PC-9 (cell line): ENCODE measurements around the gene ZNF777. TPM values are rescaled to one million over a fixed set of nuclear protein-coding genes. Genes with fewer than 3 reads are reported as not detected.
"Not testable (repeated sequence)": the region's sequence is repeated elsewhere in the genome, so short reads cannot be mapped to it uniquely, and the experiment has no call there.

Source experiments
- BruUV-seq: library from RNA; stranded (reverse); fragments of 400-500 nt; replicated peaks from 2 replicates; lab custom pipeline; 2021; lab: Mats Ljungman, UMichigan
- CTCF ChIA-PET: fragments of 300-600 bp; sonication (Branson Sonifier 250); formaldehyde crosslinking; loops from one replicate; lab custom pipeline; 2022; ENCODE audit warnings: antibody characterized with exemption; lab: Charles Lee
- POLR2A ChIA-PET: fragments of 300-600 bp; sonication (Branson Sonifier 250); formaldehyde crosslinking; loops from one replicate; lab custom pipeline; 2022; ENCODE audit warnings: antibody characterized with exemption; ENCODE audit not compliant: unreplicated experiment; lab: Charles Lee
- DNase-seq, 2 experiments: peaks; one replicate each; pipeline versions ENCODE4 v3.0.0 to v3.0.0-alpha.2; 2015 to 2022; ENCODE audit warnings: mixed read lengths in 1 of 2
- H2AFZ ChIP-seq: fragments of 200-600 bp; sonication (generic); 2 replicates; pipeline ENCODE4 v1.8.1; 2017; ENCODE audit warnings: antibody characterized with exemption
- H3F3A ChIP-seq: fragments of 200-600 bp; sonication (generic); 2 replicates; pipeline ENCODE4 v1.8.1; 2017; ENCODE audit warnings: antibody characterized with exemption, mild to moderate bottlenecking, low read depth; ENCODE audit not compliant: insufficient read depth
- H3K27ac ChIP-seq: fragments of 200-600 bp; sonication (generic); 2 replicates; pipeline ENCODE4 v1.6.1; 2016; ENCODE audit warnings: mixed run types
- H3K27me3 ChIP-seq: fragments of 200-600 bp; sonication (generic); 2 replicates; pipeline ENCODE4 v1.6.1; 2016; ENCODE audit warnings: low read depth, mixed run types; ENCODE audit not compliant: insufficient read depth
- H3K36me3 ChIP-seq: fragments of 200-600 bp; sonication (generic); 2 replicates; pipeline ENCODE4 v1.6.1; 2016; ENCODE audit warnings: low read depth, mixed run types
- H3K4me1 ChIP-seq: fragments of 200-600 bp; sonication (generic); replicated peaks from 2 replicates; pipeline ENCODE4 v1.6.1; 2016; ENCODE audit warnings: mixed run types; ENCODE audit not compliant: insufficient read depth
- H3K4me2 ChIP-seq: fragments of 200-600 bp; sonication (generic); 2 replicates; pipeline ENCODE4 v1.6.1; 2017; ENCODE audit warnings: mixed run types
- H3K4me3 ChIP-seq: fragments of 200-600 bp; sonication (generic); 2 replicates; pipeline ENCODE4 v1.6.1; 2016; ENCODE audit warnings: mixed run types
- H3K79me2 ChIP-seq: fragments of 200-600 bp; sonication (generic); 2 replicates; pipeline ENCODE4 v1.6.1; 2017; ENCODE audit warnings: low read depth, mixed run types
- H3K9me2 ChIP-seq: fragments of 200-600 bp; sonication (generic); 2 replicates; pipeline ENCODE4 v1.8.1; 2017; ENCODE audit warnings: mild to moderate bottlenecking; ENCODE audit not compliant: insufficient read depth
- H3K9me3 ChIP-seq: fragments of 200-600 bp; sonication (generic); 2 replicates; pipeline ENCODE4 v1.8.1; 2016; ENCODE audit warnings: low read depth; ENCODE audit not compliant: insufficient read depth
- H4K20me1 ChIP-seq: fragments of 200-600 bp; sonication (generic); 2 replicates; pipeline ENCODE4 v1.8.1; 2017; ENCODE audit not compliant: insufficient read depth
- EZH2 ChIP-seq: fragments of 200-600 bp; sonication (generic); IDR thresholded peaks from 2 replicates; pipeline ENCODE4 v1.8.0; 2017; ENCODE audit warnings: antibody characterized with exemption, low read depth
- intact Hi-C: fragments of 100-400 bp; cut with micrococcal nuclease; formaldehyde crosslinking; loops from one replicate; pipeline ENCODE4 v1.10.0; 2022; ENCODE audit not compliant: unreplicated experiment
- total RNA-seq: library from RNA; stranded (reverse); gene quantifications from 2 replicates; pipeline ENCODE4 v1.2.3, GENCODE V29; 2021
- TF ChIP-seq, protein P1 (sequence below): fragments of 200-600 bp; sonication (generic); conservative IDR thresholded peaks from 2 replicates; pipeline ENCODE4 v1.6.1; 2017; ENCODE audit warnings: mixed run types, antibody characterized with exemption, mild to moderate bottlenecking, moderate library complexity

Gene ZNF777
- total RNA-seq, 1 experiment from 2014 or later: 13.3 TPM

DNA sequence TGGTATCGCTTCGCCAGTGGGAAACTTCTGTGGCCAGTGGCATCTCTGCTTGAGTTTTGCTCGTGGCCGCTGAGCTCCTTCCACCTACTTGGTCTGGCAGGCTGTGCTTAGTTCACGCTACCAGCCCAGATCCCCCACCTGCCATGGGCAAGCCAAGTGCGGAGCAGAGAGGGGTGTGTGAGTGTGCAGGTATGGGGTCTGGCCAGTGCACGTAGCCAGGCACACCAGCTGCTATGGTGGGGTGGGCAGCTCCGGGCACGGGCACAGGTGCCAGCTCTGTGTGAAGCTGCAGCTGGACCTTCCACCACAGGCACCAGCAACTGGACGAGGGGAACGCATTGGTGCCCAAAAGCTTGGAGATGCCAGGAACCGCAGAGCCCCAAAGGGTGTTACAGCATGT, 56.5 kb downstream of the ZNF777 start:
- H3K27ac ChIP-seq: no peak overlapping the region
- H3K4me3 ChIP-seq: no peak overlapping the region
- CTCF ChIA-PET: interaction anchor here (0.5 kb wide), 1 partner anchor 1711 kb away, joined by 3 read pairs; no protein-coding TSS in a partner anchor
- H3K9me3 ChIP-seq: no peaks in the 10 kb centered on the region
- no peak overlapping the region for H3K4me2 ChIP-seq
- POLR2A ChIA-PET: no interaction called here
- no peak overlapping the region for H2AFZ ChIP-seq
- BruUV-seq: no TSS peak
- TF ChIP-seq, protein P1, sequence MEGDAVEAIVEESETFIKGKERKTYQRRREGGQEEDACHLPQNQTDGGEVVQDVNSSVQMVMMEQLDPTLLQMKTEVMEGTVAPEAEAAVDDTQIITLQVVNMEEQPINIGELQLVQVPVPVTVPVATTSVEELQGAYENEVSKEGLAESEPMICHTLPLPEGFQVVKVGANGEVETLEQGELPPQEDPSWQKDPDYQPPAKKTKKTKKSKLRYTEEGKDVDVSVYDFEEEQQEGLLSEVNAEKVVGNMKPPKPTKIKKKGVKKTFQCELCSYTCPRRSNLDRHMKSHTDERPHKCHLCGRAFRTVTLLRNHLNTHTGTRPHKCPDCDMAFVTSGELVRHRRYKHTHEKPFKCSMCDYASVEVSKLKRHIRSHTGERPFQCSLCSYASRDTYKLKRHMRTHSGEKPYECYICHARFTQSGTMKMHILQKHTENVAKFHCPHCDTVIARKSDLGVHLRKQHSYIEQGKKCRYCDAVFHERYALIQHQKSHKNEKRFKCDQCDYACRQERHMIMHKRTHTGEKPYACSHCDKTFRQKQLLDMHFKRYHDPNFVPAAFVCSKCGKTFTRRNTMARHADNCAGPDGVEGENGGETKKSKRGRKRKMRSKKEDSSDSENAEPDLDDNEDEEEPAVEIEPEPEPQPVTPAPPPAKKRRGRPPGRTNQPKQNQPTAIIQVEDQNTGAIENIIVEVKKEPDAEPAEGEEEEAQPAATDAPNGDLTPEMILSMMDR: no peak
- H4K20me1 ChIP-seq: no peaks in the 10 kb centered on the region
- no peaks in the 10 kb centered on the region for H3K27me3 ChIP-seq
- H3K36me3 ChIP-seq: no peaks in the 10 kb centered on the region
- H3F3A ChIP-seq: 0 out of 2 replicates have a peak, but pooled peaks cover 3% of the 10 kb centered on the region
- intact Hi-C loops: no loop called here
- 0 out of 2 replicates have a peak, but pooled peaks cover 5% of the 10 kb centered on the region for H3K4me1 ChIP-seq
- no peaks in the 10 kb centered on the region for H3K9me2 ChIP-seq
- no peak for DNase-seq
- H3K79me2 ChIP-seq: no peaks in the 10 kb centered on the region

DNA sequence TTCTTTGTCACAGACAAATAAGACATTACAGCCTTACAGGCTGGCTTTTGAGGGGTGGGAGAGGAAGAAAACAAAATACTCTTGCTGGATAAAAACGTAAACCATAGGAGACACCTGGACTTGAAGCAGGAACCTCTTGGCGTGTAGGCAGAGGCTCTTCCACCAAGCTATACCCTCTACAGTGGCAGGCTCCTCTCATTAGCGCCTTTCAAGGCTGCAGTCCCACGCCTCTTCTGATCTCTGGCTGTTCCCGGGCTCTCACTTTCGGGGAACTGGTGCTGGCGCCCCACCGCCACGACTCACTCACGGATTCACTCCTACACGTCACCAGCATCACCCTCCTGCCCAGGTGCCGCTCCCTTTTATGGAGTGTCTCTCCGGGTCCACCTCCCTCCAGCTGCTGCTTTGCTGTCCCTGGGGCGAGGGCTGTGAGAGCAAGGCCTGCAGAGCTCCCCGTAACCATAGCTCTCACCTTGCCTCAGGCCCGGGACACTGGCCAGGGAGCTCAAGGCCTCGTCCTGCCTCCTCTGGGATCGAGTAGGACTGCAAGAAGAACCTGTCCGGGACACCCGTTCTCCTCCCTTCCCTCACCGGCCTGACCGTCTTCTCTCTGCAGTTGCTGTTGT, 62.6 kb downstream of the ZNF777 start:
- H3K9me2 ChIP-seq: no peaks in the 10 kb centered on the region
- no peak overlapping the region for H2AFZ ChIP-seq
- no peaks in the 10 kb centered on the region; the same call in 1 of the 2 replicates for H3K9me3 ChIP-seq
- BruUV-seq: no TSS peak
- no peaks in the 10 kb centered on the region for H3K79me2 ChIP-seq
- no peak overlapping the region for H3K4me3 ChIP-seq
- POLR2A ChIA-PET: no interaction called here
- H3K4me1 ChIP-seq: no peaks in the 10 kb centered on the region
- CTCF ChIA-PET: no interaction called here
- H3K4me2 ChIP-seq: no peak overlapping the region
- no peak overlapping the region for H3K27ac ChIP-seq
- H3F3A ChIP-seq: no peaks in the 10 kb centered on the region
- H4K20me1 ChIP-seq: no peaks in the 10 kb centered on the region
- no peak for DNase-seq
- no peaks in the 10 kb centered on the region for H3K36me3 ChIP-seq
- no peaks in the 10 kb centered on the region for H3K27me3 ChIP-seq
- TF ChIP-seq, protein P1: no peak
- TF ChIP-seq EZH2: no peak
- intact Hi-C loops: no loop called here

DNA sequence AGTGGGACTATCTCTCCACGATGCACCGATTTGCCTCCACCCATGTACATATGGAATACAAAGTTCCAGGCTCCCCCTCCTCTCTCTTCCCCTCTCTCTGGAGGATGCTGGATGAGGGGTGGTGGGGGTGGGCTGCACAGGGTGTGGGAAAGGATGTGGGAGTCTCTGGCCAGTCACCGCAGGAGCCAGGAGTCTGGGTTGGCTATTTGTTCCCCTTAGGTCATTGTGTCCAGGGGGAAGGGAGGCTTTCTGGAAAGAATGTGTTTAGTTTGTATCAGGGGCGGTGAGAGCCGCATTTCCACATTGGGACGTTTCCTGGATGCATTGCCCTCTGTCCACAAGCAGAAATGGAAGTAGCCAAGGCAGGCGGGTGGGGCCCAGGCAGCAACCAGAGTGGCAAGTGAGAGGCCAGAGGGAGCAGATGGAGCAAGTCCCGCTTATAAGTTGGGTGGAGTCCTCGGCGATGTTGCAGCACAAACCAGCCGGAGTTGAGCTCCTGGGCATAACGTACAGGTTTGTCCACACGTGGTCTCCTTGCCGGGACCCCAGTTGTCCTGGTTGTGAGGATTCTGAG, 63.3 kb downstream of the ZNF777 start:
- POLR2A ChIA-PET: no interaction called here
- H2AFZ ChIP-seq: no peak overlapping the region
- intact Hi-C loops: no loop called here
- no peaks in the 10 kb centered on the region for H3K4me1 ChIP-seq
- no peaks in the 10 kb centered on the region for H3K36me3 ChIP-seq
- no peaks in the 10 kb centered on the region for H3F3A ChIP-seq
- no peak overlapping the region for H3K4me3 ChIP-seq
- no peaks in the 10 kb centered on the region; the same call in 1 of the 2 replicates for H3K9me3 ChIP-seq
- no TSS peak for BruUV-seq
- CTCF ChIA-PET: no interaction called here
- H3K27me3 ChIP-seq: no peaks in the 10 kb centered on the region
- TF ChIP-seq, protein P1: no peak
- no peak for TF ChIP-seq EZH2
- no peaks in the 10 kb centered on the region for H3K9me2 ChIP-seq
- no peaks in the 10 kb centered on the region for H4K20me1 ChIP-seq
- no peak for DNase-seq
- no peak overlapping the region for H3K27ac ChIP-seq
- no peaks in the 10 kb centered on the region for H3K79me2 ChIP-seq
- H3K4me2 ChIP-seq: no peak overlapping the region

DNA sequence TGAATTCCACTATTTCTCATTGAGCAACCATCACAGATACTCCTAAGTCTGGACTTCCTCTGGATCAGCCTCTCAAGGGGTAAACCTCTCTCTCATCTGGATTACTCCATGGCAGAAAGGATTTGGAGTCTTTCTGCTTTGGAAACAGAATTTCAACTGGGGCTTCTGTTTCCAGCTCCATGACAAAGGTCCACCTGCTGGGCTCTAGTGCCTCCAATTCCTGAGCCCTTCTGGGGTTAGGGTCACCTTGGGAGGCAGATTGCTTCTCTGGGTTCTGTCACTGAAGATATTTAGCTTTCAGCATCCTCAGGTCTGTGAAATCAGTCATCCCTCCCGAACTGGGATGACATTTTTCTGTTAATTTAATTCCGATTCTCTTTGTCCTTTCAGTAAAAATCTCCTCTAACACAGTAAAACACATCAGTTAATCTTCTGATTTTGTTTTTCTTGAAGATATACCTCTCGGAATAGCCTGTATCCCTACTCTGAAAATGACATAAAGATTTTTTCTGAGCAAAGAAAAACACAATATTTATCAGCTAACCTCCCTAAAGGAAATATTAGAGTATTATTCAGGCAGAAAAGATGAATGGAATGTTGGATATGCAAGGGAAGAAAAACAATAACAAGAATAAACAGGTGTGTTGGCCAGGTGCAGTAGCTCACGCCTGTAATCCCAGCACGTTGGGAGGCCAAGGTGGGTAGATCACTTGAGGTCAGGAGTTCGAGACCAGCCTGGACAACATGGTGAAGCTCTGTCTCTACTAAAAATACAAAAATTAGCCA, 72.1 kb downstream of the ZNF777 start:
- TSS peak; percentile 70 for BruUV-seq

More for the DNA sequence above, 72.1 kb downstream of the ZNF777 start:
- H3F3A ChIP-seq, H3K27me3 ChIP-seq, H3K4me3 ChIP-seq, H4K20me1 ChIP-seq, H3K36me3 ChIP-seq, H2AFZ ChIP-seq, H3K79me2 ChIP-seq, POLR2A ChIA-PET, H3K9me3 ChIP-seq, H3K9me2 ChIP-seq: not testable (repeated sequence)
- Histone ChIP-seq H3K27ac (peak overlapping the region; percentile 51), H3K4me2 (peak overlapping the region; percentile 30; the same call in 1 of the 2 replicates), H3K4me1 (peaks cover 38% of the 10 kb centered on the region)
- DNase-seq: peak; percentile 54 to 72
- intact Hi-C loops: loop anchor here (2.0 kb wide), 1 partner anchor 34 kb away; no protein-coding TSS in a partner anchor
- CTCF ChIA-PET: interaction anchor here (1.2 kb wide), 1 partner anchor 127 kb away, joined by 3 read pairs; the partner anchor contains the start of gene ZNF783
